HL-60 (cell line): ENCODE data around the gene TMED8.
"Not testable (repeated sequence)": the region's sequence is repeated elsewhere in the genome, so short reads cannot be mapped to it uniquely, and the experiment has no call there.

Experiments
- DNase-seq, 2 experiments: peaks; one replicate each; pipeline ENCODE4 v3.0.0-alpha.2; 2010 to 2020; ENCODE audit warnings: low read depth in 1 of 2, low spot score in 1 of 2
- H3K27ac ChIP-seq: fragments of 250-450 bp; sonication (Bioruptor Pico); replicated peaks from 2 replicates; pipeline ENCODE4 v1.5.1; 2020; ENCODE audit warnings: mild to moderate bottlenecking, moderate library complexity
- H3K27me3 ChIP-seq: fragments of 250-450 bp; sonication (Bioruptor Pico); 2 replicates; pipeline ENCODE4 v1.5.1; 2021; ENCODE audit warnings: mild to moderate bottlenecking, moderate library complexity; ENCODE audit not compliant: insufficient read depth, poor library complexity, severe bottlenecking
- H3K4me3 ChIP-seq: replicated peaks from 2 replicates; pipeline ENCODE4 v1.5.1; 2011; ENCODE audit warnings: mild to moderate bottlenecking, control low read depth, low read length; ENCODE audit not compliant: insufficient read depth
- CTCF ChIP-seq: IDR thresholded peaks from one replicate; pipeline ENCODE4 v1.5.1; 2011; ENCODE audit warnings: low read length, control low read depth, inconsistent platforms; ENCODE audit not compliant: insufficient read depth
- GABPA ChIP-seq: IDR thresholded peaks from 2 replicates; pipeline ENCODE4 v1.6.1; 2012; ENCODE audit warnings: low read depth
- POLR2AphosphoS5 ChIP-seq: IDR thresholded peaks from 2 replicates; pipeline ENCODE4 v1.6.1; 2012; ENCODE audit warnings: low read depth
- REST ChIP-seq: IDR thresholded peaks from 2 replicates; pipeline ENCODE4 v1.6.1; 2012; ENCODE audit warnings: low read depth; ENCODE audit not compliant: insufficient replicate concordance
- SPI1 ChIP-seq: IDR thresholded peaks from 2 replicates; pipeline ENCODE4 v1.6.1; 2012; ENCODE audit warnings: low read depth, mild to moderate bottlenecking, borderline replicate concordance

TMED8 gene

GRCh38 chr14:77319422-77319821, 57.5 kb downstream of the TMED8 start:
- DNase-seq = no peak
- TF ChIP-seq REST = no peak
- no peak for TF ChIP-seq POLR2AphosphoS5
- TF ChIP-seq GABPA = no peak
- TF ChIP-seq SPI1 = no peak
- TF ChIP-seq CTCF = no peak
- Histone ChIP-seq H3K4me3 (no peak overlapping the region), H3K27me3 (no peaks in the 10 kb centered on the region), H3K27ac (no peak overlapping the region)

- not testable (repeated sequence) for H3K27me3 ChIP-seq, DNase-seq, H3K4me3 ChIP-seq, H3K27ac ChIP-seq
These were observed 58.1 kb downstream of the TMED8 start for GRCh38 chr14:77318756-77319155.

DNA sequence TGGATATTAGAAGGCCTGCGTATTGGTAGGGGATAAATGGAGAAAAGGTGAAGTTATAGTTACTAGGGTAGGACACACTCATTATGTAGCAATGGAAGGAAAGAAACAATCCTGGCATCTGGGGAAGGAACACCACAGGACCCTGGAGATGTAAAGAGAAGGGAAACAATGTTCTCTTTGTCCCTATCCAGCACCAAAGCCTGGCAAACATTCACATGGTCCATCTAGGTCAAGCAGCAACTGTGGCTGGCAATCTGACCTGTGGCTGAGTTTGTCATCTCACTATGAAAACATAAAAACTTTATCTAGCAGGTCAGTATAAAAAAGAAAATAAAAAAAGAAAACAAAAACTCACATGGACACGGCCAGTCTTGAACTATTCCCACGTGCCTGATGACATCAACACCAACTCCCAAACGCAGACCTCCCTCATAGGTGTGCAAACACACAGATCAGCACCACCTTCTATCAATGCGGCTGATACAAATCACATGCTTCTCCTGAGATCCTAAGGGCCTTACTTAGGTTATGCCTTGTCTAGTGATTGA, 58.8 kb downstream of the TMED8 start:
- no peak for TF ChIP-seq CTCF
- no peak for TF ChIP-seq REST
- no peak for TF ChIP-seq SPI1
- TF ChIP-seq GABPA = no peak
- TF ChIP-seq POLR2AphosphoS5 = no peak
- DNase-seq = no peak
- Histone ChIP-seq H3K4me3 (no peak overlapping the region), H3K27me3 (no peaks in the 10 kb centered on the region), H3K27ac (no peak overlapping the region)

GRCh38 chr14:77316872-77317301, 60.0 kb downstream of the TMED8 start:
- DNase-seq = no peak
- Histone ChIP-seq H3K4me3 (no peak overlapping the region), H3K27ac (no peak overlapping the region), H3K27me3 (no peaks in the 10 kb centered on the region)
- TF ChIP-seq POLR2AphosphoS5 (no peak), REST (no peak), SPI1 (no peak), GABPA (no peak), CTCF (no peak)
